Prostate gland (tissue), 2 donors: ENCODE data around the gene UNC79.

Experiments
- POLR2AphosphoS5 ChIP-seq: sonication (generic); formaldehyde crosslinking; IDR thresholded peaks from one replicate; pipeline ENCODE4 v1.6.1; 2017; ENCODE audit warnings: antibody characterized with exemption
- TF ChIP-seq, protein P1 (sequence below), 4 experiments: fragments of 200-600 bp in 2 of 4; fragments of 450-650 bp in 2 of 4; sonication (generic) in 2 of 4; IDR thresholded peaks; 1 replicate in 3 of 4; 2 replicates in 1 of 4; pipeline ENCODE4 v1.5.1; 2016 to 2019; ENCODE audit warnings: antibody characterized with exemption in 4 of 4, mild to moderate bottlenecking in 2 of 4, moderate library complexity in 2 of 4

DNA sequence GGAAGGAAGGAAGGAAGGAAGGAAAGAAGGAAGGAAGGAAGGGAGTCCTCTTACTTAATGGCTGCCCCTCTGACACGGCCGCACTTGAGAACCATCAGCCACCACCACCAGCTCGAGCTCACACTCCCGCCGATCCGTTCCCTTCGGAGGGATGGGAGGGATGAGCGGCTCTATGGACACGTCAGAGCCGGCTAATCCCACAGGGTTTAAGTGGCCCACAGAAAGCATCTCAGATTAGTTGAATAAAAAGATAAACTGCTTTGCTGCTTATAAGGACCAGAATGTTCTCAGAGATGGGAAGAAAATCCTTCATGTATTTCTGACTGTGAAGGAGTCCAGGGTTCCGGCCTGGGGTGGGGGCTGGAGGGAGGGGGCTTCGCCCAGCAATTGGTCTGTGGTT, 326.5 kb downstream of the UNC79 start:
- TF ChIP-seq, protein P1, sequence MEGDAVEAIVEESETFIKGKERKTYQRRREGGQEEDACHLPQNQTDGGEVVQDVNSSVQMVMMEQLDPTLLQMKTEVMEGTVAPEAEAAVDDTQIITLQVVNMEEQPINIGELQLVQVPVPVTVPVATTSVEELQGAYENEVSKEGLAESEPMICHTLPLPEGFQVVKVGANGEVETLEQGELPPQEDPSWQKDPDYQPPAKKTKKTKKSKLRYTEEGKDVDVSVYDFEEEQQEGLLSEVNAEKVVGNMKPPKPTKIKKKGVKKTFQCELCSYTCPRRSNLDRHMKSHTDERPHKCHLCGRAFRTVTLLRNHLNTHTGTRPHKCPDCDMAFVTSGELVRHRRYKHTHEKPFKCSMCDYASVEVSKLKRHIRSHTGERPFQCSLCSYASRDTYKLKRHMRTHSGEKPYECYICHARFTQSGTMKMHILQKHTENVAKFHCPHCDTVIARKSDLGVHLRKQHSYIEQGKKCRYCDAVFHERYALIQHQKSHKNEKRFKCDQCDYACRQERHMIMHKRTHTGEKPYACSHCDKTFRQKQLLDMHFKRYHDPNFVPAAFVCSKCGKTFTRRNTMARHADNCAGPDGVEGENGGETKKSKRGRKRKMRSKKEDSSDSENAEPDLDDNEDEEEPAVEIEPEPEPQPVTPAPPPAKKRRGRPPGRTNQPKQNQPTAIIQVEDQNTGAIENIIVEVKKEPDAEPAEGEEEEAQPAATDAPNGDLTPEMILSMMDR (IDR thresholded peaks at IDR 0.05) = no peak
- no peak for TF ChIP-seq POLR2AphosphoS5
